Nephron progenitor cell (in vitro differentiated cells): Measurements from ENCODE around the gene CNTNAP4.

Experiments
- DNase-seq: peaks from one replicate; pipeline ENCODE4 v3.0.0; 2021
- H3K27ac Mint-ChIP-seq: 2 replicates; pipeline ENCODE4 v1.8.0; 2021; ENCODE audit warnings: mild to moderate bottlenecking, moderate library complexity, mixed read lengths
- H3K27me3 Mint-ChIP-seq: 2 replicates; pipeline ENCODE4 v1.8.0; 2021; ENCODE audit warnings: mild to moderate bottlenecking, low read depth, mixed read lengths; ENCODE audit not compliant: poor library complexity
- H3K36me3 Mint-ChIP-seq: 2 replicates; pipeline ENCODE4 v1.8.0; 2021; ENCODE audit warnings: low read depth, mixed read lengths
- H3K4me1 Mint-ChIP-seq: 2 replicates; pipeline ENCODE4 v1.8.0; 2021; ENCODE audit warnings: mixed read lengths
- H3K4me3 Mint-ChIP-seq: 2 replicates; pipeline ENCODE4 v1.8.0; 2021; ENCODE audit warnings: mild to moderate bottlenecking, moderate library complexity, mixed read lengths
- H3K9me3 Mint-ChIP-seq: 2 replicates; pipeline ENCODE4 v1.8.0; 2021; ENCODE audit warnings: mild to moderate bottlenecking, moderate library complexity, mixed read lengths
- TF ChIP-seq, protein P1 (sequence below): fragments of 200-600 bp; sonication (generic); IDR thresholded peaks from 2 replicates; pipeline ENCODE4 v1.5.0; 2021; ENCODE audit warnings: antibody characterized with exemption

CNTNAP4 gene

DNA sequence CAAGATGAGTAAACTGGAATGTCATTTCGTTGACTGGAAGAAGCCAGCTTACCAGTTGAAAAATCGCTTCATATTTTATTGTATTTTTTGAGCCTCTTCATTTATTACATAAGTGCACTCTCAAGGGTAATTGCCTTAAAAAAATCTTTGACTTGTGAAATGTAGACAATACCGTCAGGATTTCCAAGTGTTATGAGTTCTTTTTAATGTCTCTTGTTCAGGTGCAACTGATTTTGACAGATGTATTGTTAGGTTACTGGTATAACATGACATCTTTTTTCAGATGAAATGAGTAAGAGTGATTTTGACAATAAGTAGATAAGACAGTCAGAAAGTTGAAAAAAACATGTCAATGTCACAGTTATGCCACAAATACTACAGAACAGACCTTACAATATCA lies 169.1 kb downstream of the CNTNAP4 start:
- no peak overlapping the region for H3K27ac Mint-ChIP-seq
- DNase-seq, result no peak
- no peak overlapping the region for H3K4me3 Mint-ChIP-seq
- H3K36me3 Mint-ChIP-seq, result no peaks in the 10 kb centered on the region
- H3K9me3 Mint-ChIP-seq, result no peaks in the 10 kb centered on the region
- TF ChIP-seq, protein P1, sequence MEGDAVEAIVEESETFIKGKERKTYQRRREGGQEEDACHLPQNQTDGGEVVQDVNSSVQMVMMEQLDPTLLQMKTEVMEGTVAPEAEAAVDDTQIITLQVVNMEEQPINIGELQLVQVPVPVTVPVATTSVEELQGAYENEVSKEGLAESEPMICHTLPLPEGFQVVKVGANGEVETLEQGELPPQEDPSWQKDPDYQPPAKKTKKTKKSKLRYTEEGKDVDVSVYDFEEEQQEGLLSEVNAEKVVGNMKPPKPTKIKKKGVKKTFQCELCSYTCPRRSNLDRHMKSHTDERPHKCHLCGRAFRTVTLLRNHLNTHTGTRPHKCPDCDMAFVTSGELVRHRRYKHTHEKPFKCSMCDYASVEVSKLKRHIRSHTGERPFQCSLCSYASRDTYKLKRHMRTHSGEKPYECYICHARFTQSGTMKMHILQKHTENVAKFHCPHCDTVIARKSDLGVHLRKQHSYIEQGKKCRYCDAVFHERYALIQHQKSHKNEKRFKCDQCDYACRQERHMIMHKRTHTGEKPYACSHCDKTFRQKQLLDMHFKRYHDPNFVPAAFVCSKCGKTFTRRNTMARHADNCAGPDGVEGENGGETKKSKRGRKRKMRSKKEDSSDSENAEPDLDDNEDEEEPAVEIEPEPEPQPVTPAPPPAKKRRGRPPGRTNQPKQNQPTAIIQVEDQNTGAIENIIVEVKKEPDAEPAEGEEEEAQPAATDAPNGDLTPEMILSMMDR, result no peak
- H3K27me3 Mint-ChIP-seq, result peaks cover 5% of the 10 kb centered on the region
- peaks cover 9% of the 10 kb centered on the region for H3K4me1 Mint-ChIP-seq

DNA sequence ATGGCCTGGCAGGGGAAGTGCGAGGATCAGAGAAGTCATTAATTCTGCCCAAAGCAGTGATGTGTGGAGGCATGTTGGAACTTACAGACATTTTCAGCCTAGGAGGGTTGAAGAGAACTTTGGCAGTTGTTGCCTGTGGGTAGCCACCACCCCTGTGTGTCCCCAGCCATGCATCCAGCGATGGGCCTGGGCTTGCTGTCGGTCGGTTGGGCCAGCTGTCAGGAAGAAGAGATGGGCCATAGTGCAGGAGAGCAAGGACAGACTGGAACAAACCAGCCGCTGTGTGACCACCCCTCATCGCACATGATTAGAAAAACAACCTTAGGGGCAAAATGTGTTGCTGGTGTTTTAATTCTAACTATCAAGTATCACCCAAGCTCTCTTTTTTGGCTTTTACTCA lies 173.7 kb downstream of the CNTNAP4 start:
- no peak overlapping the region for H3K4me3 Mint-ChIP-seq
- no peaks in the 10 kb centered on the region for H3K36me3 Mint-ChIP-seq
- TF ChIP-seq, protein P1, result no peak
- peak; percentile 12 for DNase-seq
- H3K4me1 Mint-ChIP-seq, result peaks cover 33% of the 10 kb centered on the region
- H3K27ac Mint-ChIP-seq, result peak overlapping the region; percentile 64
- H3K9me3 Mint-ChIP-seq, result no peaks in the 10 kb centered on the region
- peaks cover 5% of the 10 kb centered on the region for H3K27me3 Mint-ChIP-seq

DNA sequence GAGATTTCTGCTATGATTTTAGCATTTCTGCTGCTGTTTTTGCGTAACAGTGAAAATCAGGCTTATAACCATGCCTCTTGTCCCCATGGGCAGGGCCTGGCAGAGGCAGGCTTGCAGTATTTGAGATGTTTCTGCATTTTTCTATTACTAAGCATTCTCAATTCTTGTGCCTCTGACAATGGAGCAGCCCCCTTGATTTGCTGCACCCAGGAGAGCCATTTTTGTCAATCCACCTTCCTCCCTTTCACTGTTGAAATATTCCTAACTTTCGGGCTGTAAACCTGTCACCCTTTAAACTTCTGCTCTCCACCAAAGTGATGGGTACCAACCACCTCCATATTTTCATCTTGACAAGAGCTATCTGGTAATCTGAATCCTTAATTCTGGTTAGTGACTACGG lies 178.1 kb downstream of the CNTNAP4 start:
- TF ChIP-seq, protein P1, result no peak
- H3K27ac Mint-ChIP-seq, result no peak overlapping the region
- H3K4me3 Mint-ChIP-seq, result no peak overlapping the region
- peaks cover 41% of the 10 kb centered on the region for H3K4me1 Mint-ChIP-seq
- peak; percentile 56 for DNase-seq
- no peaks in the 10 kb centered on the region for H3K36me3 Mint-ChIP-seq
- H3K9me3 Mint-ChIP-seq, result no peaks in the 10 kb centered on the region
- H3K27me3 Mint-ChIP-seq, result peaks cover 5% of the 10 kb centered on the region

DNA sequence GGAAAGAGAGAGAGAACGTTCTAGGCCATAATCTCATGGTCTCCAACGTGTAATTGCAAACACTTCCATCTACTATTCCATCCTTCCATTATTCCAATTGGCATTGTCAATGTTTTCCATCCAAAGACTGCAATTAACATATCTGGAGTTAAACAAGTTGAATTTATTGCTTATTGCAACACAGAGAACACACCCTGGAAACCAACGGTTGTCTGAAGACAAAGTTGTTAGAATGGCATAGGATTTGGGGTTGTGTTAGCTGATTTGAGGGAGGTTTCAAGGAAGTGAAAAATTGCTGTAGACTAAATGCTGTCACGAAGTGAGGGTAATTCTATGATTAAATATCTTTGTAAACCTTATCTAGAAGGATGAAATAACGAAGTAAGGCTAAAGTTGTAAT lies 178.8 kb downstream of the CNTNAP4 start:
- Mint-ChIP-seq H3K27me3 (no peaks in the 10 kb centered on the region), H3K9me3 (no peaks in the 10 kb centered on the region), H3K4me3 (no peak overlapping the region), H3K27ac (peak overlapping the region; percentile 3), H3K36me3 (no peaks in the 10 kb centered on the region), H3K4me1 (peaks cover 33% of the 10 kb centered on the region)
- DNase-seq, result no peak
- TF ChIP-seq, protein P1, result no peak

DNA sequence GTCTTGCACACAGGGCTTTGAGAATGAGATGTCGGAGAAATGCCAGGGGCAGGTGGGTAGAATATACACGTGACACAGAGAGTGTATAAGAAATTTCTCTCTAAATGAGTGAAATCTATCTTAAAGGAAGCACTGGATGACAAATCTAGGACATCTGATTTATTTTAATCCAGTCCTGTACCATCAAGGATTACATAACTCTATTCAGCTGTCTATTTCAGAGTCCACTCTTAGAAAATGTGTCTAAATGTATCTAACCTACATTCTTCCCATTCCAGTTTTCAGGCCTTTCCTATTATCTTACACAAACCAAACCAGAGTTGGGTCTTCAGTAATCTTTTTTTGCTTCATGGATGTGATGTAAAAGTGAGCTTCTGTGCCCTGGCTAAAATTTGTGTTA lies 181.9 kb downstream of the CNTNAP4 start:
- DNase-seq, result no peak
- Mint-ChIP-seq H3K27ac (no peak overlapping the region), H3K9me3 (no peaks in the 10 kb centered on the region), H3K4me1 (peaks cover 20% of the 10 kb centered on the region), H3K27me3 (no peaks in the 10 kb centered on the region), H3K36me3 (no peaks in the 10 kb centered on the region), H3K4me3 (no peak overlapping the region)
- TF ChIP-seq, protein P1, result no peak

DNA sequence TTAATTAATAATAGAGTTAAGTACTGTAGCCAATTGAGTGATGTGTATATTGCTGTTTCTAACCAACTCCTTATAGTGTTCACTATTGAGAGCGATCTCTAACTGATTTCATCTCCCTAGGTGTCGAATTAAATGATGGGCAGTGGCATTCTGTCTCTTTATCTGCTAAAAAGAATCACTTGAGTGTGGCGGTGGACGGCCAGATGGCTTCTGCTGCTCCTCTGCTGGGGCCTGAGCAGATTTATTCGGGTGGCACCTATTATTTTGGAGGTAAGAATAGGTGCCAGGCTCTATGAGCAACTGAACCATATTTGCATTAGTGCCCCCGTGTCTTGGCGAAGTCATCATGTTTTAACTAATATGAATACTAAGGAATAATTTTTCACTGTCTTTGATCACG lies 184.6 kb downstream of the CNTNAP4 start:
- H3K9me3 Mint-ChIP-seq, result no peaks in the 10 kb centered on the region

More for the DNA sequence above, 184.6 kb downstream of the CNTNAP4 start:
- H3K4me3 Mint-ChIP-seq, result no peak overlapping the region
- H3K27ac Mint-ChIP-seq, result no peak overlapping the region
- no peak for DNase-seq
- TF ChIP-seq, protein P1, result no peak
- no peaks in the 10 kb centered on the region for H3K4me1 Mint-ChIP-seq
- no peaks in the 10 kb centered on the region for H3K36me3 Mint-ChIP-seq
- peaks cover 3% of the 10 kb centered on the region for H3K27me3 Mint-ChIP-seq
